ENCODE data around the gene LUZP1.

DNA sequence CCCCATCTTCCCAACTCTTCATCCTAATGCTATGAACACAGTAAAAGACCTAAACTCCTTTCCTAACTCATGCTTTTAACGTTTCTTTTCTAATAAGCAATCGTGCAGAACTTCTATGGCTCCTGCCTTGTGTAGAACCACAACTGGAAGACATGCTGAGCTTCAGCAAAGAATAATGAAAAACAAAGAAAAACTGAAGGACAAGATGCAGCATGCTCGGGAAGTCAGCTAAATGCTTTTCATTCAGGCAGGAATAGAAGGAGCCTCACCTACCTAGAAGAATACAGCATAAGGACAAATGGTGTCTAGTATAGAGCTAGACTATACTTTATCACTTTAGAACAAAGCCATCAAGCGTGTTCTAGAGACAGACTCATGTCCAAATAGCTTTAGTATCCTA lies 45.9 kb downstream of the LUZP1 start:
- TF ChIP-seq EP300 (IDR thresholded peaks at IDR 0.05), result no peak
- TF ChIP-seq, protein P1, sequence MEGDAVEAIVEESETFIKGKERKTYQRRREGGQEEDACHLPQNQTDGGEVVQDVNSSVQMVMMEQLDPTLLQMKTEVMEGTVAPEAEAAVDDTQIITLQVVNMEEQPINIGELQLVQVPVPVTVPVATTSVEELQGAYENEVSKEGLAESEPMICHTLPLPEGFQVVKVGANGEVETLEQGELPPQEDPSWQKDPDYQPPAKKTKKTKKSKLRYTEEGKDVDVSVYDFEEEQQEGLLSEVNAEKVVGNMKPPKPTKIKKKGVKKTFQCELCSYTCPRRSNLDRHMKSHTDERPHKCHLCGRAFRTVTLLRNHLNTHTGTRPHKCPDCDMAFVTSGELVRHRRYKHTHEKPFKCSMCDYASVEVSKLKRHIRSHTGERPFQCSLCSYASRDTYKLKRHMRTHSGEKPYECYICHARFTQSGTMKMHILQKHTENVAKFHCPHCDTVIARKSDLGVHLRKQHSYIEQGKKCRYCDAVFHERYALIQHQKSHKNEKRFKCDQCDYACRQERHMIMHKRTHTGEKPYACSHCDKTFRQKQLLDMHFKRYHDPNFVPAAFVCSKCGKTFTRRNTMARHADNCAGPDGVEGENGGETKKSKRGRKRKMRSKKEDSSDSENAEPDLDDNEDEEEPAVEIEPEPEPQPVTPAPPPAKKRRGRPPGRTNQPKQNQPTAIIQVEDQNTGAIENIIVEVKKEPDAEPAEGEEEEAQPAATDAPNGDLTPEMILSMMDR (IDR thresholded peaks at IDR 0.05), result no peak

All from tibial nerve (tissue), 4 donors.